ENCODE results near the gene MTX1. TPM values are rescaled to one million over a fixed set of nuclear protein-coding genes. Genes with fewer than 3 reads are reported as not detected.

MTX1 gene, protein sequence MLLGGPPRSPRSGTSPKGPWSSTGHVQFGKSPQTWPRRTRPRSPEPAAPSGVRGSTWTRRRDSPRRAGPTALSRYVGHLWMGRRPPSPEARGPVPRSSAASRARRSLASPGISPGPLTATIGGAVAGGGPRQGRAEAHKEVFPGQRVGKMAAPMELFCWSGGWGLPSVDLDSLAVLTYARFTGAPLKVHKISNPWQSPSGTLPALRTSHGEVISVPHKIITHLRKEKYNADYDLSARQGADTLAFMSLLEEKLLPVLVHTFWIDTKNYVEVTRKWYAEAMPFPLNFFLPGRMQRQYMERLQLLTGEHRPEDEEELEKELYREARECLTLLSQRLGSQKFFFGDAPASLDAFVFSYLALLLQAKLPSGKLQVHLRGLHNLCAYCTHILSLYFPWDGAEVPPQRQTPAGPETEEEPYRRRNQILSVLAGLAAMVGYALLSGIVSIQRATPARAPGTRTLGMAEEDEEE
- total RNA-seq, result 44.3 and 56.6 TPM in 2 replicates

DNA sequence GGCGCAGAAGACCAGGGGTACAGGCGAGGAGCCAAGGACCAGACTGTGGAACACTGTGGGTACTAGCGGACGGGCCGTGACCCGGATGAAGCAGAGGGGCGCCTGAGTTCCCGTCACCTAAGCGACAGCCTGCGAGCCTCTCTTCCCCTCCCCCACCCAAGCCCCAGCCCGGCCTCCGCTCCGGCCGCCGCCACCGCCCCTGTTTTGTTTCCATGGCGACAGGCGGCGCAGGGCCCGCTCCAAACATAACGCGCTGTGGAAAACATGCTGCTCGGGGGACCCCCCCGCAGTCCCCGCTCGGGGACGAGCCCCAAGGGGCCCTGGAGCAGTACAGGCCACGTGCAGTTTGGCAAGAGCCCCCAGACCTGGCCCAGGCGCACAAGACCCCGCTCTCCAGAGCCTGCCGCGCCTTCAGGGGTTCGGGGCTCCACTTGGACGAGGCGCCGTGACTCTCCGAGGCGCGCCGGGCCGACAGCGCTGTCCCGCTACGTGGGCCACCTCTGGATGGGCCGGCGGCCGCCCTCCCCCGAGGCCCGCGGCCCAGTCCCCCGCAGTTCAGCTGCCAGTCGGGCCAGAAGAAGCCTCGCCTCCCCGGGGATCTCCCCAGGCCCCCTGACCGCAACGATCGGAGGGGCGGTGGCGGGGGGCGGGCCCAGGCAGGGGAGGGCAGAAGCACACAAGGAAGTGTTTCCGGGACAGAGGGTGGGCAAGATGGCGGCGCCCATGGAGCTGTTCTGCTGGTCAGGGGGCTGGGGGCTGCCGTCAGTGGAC, at the start of gene MTX1:
MTX1 (plus strand) TSS at position 155 of the 771 bp plus-strand sequence; CDS start at position 265, 110 bp downstream.

DNA sequence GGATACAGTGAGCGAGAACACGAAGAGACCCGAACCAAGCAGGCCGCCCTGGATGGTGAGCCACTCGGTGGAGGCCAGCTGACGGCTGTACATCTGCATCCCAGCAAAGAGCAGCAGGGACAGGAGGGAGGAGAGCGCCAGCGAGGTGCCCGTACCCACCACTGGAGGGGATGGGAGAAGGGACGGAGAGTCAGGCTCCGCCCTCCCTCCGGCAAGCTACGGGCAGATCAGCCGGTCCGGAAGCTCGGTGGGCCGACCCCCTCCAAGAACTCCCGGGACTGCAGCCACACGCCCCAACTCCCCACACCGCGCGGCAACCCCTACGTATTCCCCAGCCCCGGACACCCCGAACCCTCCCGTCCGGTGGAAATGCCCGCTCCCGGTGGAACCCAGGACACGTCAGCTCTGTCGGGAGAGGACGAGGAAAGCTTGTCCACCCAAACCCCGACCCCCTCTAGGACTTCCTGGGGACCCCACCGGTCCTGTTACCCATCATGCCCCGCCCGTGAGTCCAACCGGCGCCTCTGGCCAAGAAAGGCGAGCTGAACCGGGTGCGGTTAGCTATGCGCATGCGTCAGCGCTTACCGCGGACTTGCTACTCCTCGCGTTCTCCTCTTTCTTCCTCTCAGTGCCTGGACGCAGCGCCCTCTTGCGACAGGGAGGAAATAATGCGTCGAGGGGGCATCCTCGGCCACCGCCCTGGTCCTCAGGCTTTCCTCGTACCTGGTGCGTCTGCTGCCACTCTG, 35.6 kb upstream of the MTX1 start, which contains the start of gene KRTCAP2:
KRTCAP2 (minus strand) TSS at position 573 of the 746 bp plus-strand sequence; CDS start at position 493, 80 bp downstream.

DNA sequence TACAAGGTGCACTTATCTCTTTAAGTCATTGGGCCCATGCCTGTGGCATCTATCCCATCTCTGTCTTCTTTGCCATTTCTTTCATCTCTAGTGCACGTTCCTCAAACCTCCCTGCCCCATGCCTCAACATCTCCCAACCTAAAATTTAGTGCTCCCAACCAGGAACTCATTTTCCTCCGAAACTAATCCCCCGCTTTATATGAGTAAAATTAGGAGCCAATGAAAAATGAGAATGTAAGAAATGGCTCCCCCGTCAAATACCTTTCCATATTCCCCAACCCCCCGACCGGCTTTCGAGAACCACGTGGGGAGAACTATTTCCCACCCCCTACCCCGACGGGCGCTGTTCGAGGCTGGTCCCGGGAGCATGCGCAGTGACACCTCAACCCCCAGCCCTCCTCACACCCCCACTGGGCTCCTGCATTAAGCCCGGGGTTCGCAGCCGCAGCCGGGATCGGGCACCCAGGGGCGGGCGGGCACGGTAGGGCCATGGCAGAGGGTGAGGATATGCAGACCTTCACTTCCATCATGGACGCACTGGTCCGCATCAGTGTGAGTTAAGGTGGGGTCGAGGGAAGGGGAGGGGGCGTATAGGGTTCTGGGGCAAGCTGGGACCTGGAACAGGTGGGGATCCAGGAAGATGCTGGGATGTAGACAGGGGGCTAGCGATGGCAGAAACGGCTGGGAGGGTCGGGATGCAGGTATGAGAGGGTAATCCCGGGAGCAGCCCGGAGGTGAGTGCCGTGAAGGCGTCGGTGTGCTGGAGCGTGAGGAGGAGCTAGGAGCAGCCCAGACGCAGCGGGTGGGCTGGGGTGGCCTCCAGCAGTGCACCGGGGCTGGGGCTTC, 34.8 kb upstream of the MTX1 start, which contains the start of gene TRIM46:
TRIM46 (plus strand) TSS at position 372 of the 846 bp plus-strand sequence; CDS start at position 490, 118 bp downstream.

DNA sequence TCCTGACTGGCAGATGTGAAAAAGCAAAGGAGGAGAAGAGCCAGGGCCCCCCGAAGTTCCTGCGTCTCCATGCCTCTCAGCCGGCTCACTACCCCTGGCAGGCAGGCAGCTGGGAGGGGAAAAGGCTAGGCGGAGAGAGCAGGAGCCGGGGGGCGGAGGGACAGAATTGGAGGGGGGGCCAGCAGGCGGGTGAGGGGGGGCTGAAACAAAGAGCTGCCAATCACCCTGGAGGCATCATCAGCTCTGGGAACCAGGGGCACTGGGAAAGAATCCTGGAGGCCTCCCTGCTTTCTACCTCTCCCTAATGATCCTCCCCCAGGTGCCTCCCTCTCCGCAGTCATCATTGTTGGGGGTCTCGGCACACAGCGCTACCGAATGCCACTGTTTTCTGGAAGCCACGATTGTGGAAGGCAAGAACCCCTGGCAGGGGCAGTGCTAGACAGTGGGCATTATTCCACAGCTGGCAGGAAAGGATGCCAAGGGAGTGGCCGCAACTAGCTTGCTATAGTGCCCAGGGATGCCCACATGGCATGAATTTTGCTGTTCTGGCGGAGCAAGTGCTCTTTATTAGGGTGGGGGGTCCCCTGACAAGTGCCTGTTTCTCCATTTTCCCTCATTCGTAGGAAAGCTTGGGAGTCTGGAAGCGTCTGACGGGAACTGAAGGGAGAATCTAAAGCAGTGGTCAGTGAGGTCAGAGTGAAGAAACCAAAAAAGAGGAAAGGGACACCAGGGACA, 522 bp upstream of the MTX1 start, which contains the start of gene THBS3:
THBS3 (minus strand) TSS at position 92 of the 735 bp plus-strand sequence; CDS start at position 71, 21 bp downstream.

DNA sequence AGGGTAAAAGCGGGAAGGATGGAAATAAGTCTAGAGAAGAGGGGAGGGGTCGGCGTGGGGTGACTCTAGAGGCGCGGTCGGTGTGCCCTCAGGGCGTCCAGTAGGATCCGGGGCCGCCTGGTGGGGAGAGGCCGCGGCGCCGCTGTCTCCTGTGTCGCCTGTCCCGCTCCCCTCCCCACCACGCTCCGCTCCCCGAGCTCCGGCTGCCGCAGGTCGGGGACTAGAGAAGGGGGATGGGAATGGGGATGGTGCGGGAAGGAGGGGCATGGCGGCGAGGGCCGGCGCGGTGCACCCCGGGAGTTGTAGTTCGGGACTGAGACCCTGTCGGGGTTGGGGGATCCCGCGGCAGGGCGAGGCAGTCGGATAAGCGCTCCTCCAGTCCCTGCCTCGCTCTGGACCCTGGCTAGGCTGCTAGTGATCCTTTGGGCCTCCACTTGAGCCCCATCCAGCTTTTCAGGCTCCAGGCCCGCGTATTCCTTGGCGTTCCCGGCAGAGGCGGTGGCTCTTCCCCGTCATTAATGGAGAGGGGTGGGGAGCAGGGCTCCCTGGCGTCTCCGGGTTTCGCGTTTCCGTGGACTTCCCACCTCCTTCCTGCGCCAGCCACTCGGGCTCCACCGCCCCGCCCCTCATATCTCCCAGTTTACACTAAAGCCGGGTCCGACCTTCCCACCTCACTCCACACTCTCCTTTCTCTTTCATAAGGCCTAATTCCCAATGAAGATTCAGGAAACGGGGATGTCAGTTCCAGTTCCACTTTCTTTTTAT, 46.9 kb downstream of the MTX1 start, which contains the start of gene ENTREP3:
ENTREP3 (minus strand) TSS at position 241 of the 765 bp plus-strand sequence. CDS start 606 bp downstream, outside the sequence.

DNA sequence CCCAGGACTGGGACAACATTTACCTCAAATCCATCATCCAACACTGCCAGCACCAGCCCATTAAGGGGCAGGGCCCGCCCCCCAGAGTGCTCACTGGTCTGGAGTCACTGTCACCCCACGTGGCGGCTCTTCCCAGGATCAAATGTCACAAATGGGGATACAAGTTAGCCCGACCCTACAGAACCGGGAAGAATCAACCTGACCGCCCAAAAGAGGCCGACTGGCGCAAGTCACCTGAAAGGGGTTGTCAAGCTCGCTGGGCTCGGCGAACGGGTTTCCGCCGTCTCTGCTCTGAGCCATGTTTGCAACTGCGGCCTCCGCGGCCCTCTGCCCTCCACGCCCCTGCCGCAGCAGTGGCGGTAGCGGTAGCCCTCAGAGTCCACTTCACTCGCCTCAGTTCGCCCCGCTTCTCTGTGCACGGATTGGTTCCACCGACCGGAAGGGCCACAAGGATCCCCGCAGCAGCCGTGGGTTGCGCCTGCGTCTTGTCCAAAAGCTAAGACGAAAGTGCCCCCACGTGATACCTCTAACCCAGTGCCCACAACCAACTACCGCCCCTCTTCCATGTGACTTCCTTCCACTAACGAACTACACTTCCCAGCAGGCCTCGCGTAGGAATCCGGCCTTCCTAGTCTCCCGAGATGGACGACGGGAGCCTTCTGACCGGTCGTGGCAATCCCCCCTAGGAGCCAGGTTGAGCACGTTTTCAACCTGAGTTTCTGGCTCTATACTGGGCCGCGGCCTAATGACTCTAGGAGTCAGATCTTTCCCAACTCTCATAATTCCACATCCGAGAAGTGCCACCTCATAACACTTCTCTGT, 53.6 kb downstream of the MTX1 start, which contains the start of gene SCAMP3:
SCAMP3 (minus strand) TSS at position 509 of the 822 bp plus-strand sequence; CDS start at position 300, 209 bp downstream.

Other genes starting within 250 kb of the MTX1 start
- 12.4 and 16.9 TPM in 2 replicates for gene PYGO2, start 246.9 kb upstream of the MTX1 start, total RNA-seq
- 189 and 432 TPM in 2 replicates for gene SHC1, start 237.9 kb upstream of the MTX1 start, total RNA-seq
- gene CKS1B, start 234.0 kb upstream of the MTX1 start, total RNA-seq, result 24.6 and 131 TPM in 2 replicates
- 15.9 and 24.8 TPM in 2 replicates for gene FLAD1, start 225.4 kb upstream of the MTX1 start, total RNA-seq
- gene LENEP, start 215.1 kb upstream of the MTX1 start, total RNA-seq, result not detected in 2 replicates
- gene ZBTB7B, start 205.9 kb upstream of the MTX1 start, total RNA-seq, result 11.1 and 22.0 TPM in 2 replicates
- under 0.01 TPM in 1 of 2 replicates, not detected in the other for gene DCST2, start 174.9 kb upstream of the MTX1 start, total RNA-seq
- not detected in 2 replicates for gene DCST1, start 174.9 kb upstream of the MTX1 start, total RNA-seq
- 61.1 and 134 TPM in 2 replicates for gene ADAM15, start 157.4 kb upstream of the MTX1 start, total RNA-seq
- 2.5 and 4.3 TPM in 2 replicates for gene EFNA4, start 145.0 kb upstream of the MTX1 start, total RNA-seq
- gene EFNA3, start 129.9 kb upstream of the MTX1 start, total RNA-seq, result 0.29 and 1.3 TPM in 2 replicates
- 0.17 and 0.44 TPM in 2 replicates for gene EFNA1, start 80.8 kb upstream of the MTX1 start, total RNA-seq
- 17.6 and 25.6 TPM in 2 replicates for gene SLC50A1, start 72.8 kb upstream of the MTX1 start, total RNA-seq
- gene DPM3, start 68.2 kb upstream of the MTX1 start, total RNA-seq, result 24.6 and 27.6 TPM in 2 replicates
- gene KRTCAP2, start 35.4 kb upstream of the MTX1 start, total RNA-seq, result 97.2 and 125 TPM in 2 replicates
- gene TRIM46, start 34.8 kb upstream of the MTX1 start, total RNA-seq, result 6.0 and 7.1 TPM in 2 replicates
- gene THBS3, start 798 bp upstream of the MTX1 start, total RNA-seq, result 28.2 and 28.4 TPM in 2 replicates
- gene ENTREP3, start 46.8 kb downstream of the MTX1 start, total RNA-seq, result 11.1 and 13.4 TPM in 2 replicates
- 37.7 and 53.1 TPM in 2 replicates for gene SCAMP3, start 53.7 kb downstream of the MTX1 start, total RNA-seq
- 30.4 and 38.4 TPM in 2 replicates for gene CLK2, start 64.8 kb downstream of the MTX1 start, total RNA-seq
- gene HCN3, start 68.8 kb downstream of the MTX1 start, total RNA-seq, result 0.87 and 0.99 TPM in 2 replicates
- under 0.01 TPM in 1 of 2 replicates, not detected in the other for gene PKLR, start 92.7 kb downstream of the MTX1 start, total RNA-seq
- 136 and 347 TPM in 2 replicates for gene FDPS, start 100.2 kb downstream of the MTX1 start, total RNA-seq
- 15.7 and 20.2 TPM in 2 replicates for gene RUSC1, start 112.2 kb downstream of the MTX1 start, total RNA-seq

All from smooth muscle cell of trachea (primary cell).